PC-9 (cell line): ENCODE measurements around the gene CRB3. TPM values are rescaled to one million over a fixed set of nuclear protein-coding genes. Genes with fewer than 3 reads are reported as not detected.

Experiments
- BruUV-seq: library from RNA; stranded (reverse); fragments of 400-500 nt; replicated peaks from 2 replicates; lab custom pipeline; 2021; lab: Mats Ljungman, UMichigan
- CTCF ChIA-PET: fragments of 300-600 bp; sonication (Branson Sonifier 250); formaldehyde crosslinking; loops from one replicate; lab custom pipeline; 2022; ENCODE audit warnings: antibody characterized with exemption; lab: Charles Lee
- POLR2A ChIA-PET: fragments of 300-600 bp; sonication (Branson Sonifier 250); formaldehyde crosslinking; loops from one replicate; lab custom pipeline; 2022; ENCODE audit warnings: antibody characterized with exemption; ENCODE audit not compliant: unreplicated experiment; lab: Charles Lee
- DNase-seq, 2 experiments: peaks; one replicate each; pipeline versions ENCODE4 v3.0.0 to v3.0.0-alpha.2; 2015 to 2022; ENCODE audit warnings: mixed read lengths in 1 of 2
- H2AFZ ChIP-seq: fragments of 200-600 bp; sonication (generic); 2 replicates; pipeline ENCODE4 v1.8.1; 2017; ENCODE audit warnings: antibody characterized with exemption
- H3F3A ChIP-seq: fragments of 200-600 bp; sonication (generic); 2 replicates; pipeline ENCODE4 v1.8.1; 2017; ENCODE audit warnings: antibody characterized with exemption, mild to moderate bottlenecking, low read depth; ENCODE audit not compliant: insufficient read depth
- H3K27ac ChIP-seq: fragments of 200-600 bp; sonication (generic); 2 replicates; pipeline ENCODE4 v1.6.1; 2016; ENCODE audit warnings: mixed run types
- H3K27me3 ChIP-seq: fragments of 200-600 bp; sonication (generic); 2 replicates; pipeline ENCODE4 v1.6.1; 2016; ENCODE audit warnings: low read depth, mixed run types; ENCODE audit not compliant: insufficient read depth
- H3K36me3 ChIP-seq: fragments of 200-600 bp; sonication (generic); 2 replicates; pipeline ENCODE4 v1.6.1; 2016; ENCODE audit warnings: low read depth, mixed run types
- H3K4me1 ChIP-seq: fragments of 200-600 bp; sonication (generic); replicated peaks from 2 replicates; pipeline ENCODE4 v1.6.1; 2016; ENCODE audit warnings: mixed run types; ENCODE audit not compliant: insufficient read depth
- H3K4me2 ChIP-seq: fragments of 200-600 bp; sonication (generic); 2 replicates; pipeline ENCODE4 v1.6.1; 2017; ENCODE audit warnings: mixed run types
- H3K4me3 ChIP-seq: fragments of 200-600 bp; sonication (generic); 2 replicates; pipeline ENCODE4 v1.6.1; 2016; ENCODE audit warnings: mixed run types
- H3K79me2 ChIP-seq: fragments of 200-600 bp; sonication (generic); 2 replicates; pipeline ENCODE4 v1.6.1; 2017; ENCODE audit warnings: low read depth, mixed run types
- H3K9me2 ChIP-seq: fragments of 200-600 bp; sonication (generic); 2 replicates; pipeline ENCODE4 v1.8.1; 2017; ENCODE audit warnings: mild to moderate bottlenecking; ENCODE audit not compliant: insufficient read depth
- H3K9me3 ChIP-seq: fragments of 200-600 bp; sonication (generic); 2 replicates; pipeline ENCODE4 v1.8.1; 2016; ENCODE audit warnings: low read depth; ENCODE audit not compliant: insufficient read depth
- H4K20me1 ChIP-seq: fragments of 200-600 bp; sonication (generic); 2 replicates; pipeline ENCODE4 v1.8.1; 2017; ENCODE audit not compliant: insufficient read depth
- EZH2 ChIP-seq: fragments of 200-600 bp; sonication (generic); IDR thresholded peaks from 2 replicates; pipeline ENCODE4 v1.8.0; 2017; ENCODE audit warnings: antibody characterized with exemption, low read depth
- intact Hi-C: fragments of 100-400 bp; cut with micrococcal nuclease; formaldehyde crosslinking; loops from one replicate; pipeline ENCODE4 v1.10.0; 2022; ENCODE audit not compliant: unreplicated experiment
- total RNA-seq: library from RNA; stranded (reverse); gene quantifications from 2 replicates; pipeline ENCODE4 v1.2.3, GENCODE V29; 2021
- TF ChIP-seq, protein P1 (sequence below): fragments of 200-600 bp; sonication (generic); conservative IDR thresholded peaks from 2 replicates; pipeline ENCODE4 v1.6.1; 2017; ENCODE audit warnings: mixed run types, antibody characterized with exemption, mild to moderate bottlenecking, moderate library complexity

The CRB3 gene
- total RNA-seq, 1 experiment from 2014 or later, result 40.6 TPM

GRCh38 chr19:6478815-6479214, 14.7 kb downstream of the CRB3 start:
- H3K36me3 ChIP-seq, result no peaks in the 10 kb centered on the region
- ChIA-PET POLR2A (no interaction called here), CTCF (interaction anchor here (0.5 kb wide), 1 partner anchor 38 kb away, joined by 4 read pairs; no protein-coding TSS in a partner anchor)
- no peak overlapping the region for H3K4me3 ChIP-seq
- TF ChIP-seq EZH2, result no peak
- TF ChIP-seq, protein P1, sequence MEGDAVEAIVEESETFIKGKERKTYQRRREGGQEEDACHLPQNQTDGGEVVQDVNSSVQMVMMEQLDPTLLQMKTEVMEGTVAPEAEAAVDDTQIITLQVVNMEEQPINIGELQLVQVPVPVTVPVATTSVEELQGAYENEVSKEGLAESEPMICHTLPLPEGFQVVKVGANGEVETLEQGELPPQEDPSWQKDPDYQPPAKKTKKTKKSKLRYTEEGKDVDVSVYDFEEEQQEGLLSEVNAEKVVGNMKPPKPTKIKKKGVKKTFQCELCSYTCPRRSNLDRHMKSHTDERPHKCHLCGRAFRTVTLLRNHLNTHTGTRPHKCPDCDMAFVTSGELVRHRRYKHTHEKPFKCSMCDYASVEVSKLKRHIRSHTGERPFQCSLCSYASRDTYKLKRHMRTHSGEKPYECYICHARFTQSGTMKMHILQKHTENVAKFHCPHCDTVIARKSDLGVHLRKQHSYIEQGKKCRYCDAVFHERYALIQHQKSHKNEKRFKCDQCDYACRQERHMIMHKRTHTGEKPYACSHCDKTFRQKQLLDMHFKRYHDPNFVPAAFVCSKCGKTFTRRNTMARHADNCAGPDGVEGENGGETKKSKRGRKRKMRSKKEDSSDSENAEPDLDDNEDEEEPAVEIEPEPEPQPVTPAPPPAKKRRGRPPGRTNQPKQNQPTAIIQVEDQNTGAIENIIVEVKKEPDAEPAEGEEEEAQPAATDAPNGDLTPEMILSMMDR, result no peak
- H2AFZ ChIP-seq, result no peak overlapping the region
- H4K20me1 ChIP-seq, result no peaks in the 10 kb centered on the region
- H3K9me2 ChIP-seq, result no peaks in the 10 kb centered on the region
- peaks cover 2% of the 10 kb centered on the region; the same call in 1 of the 2 replicates for H3K4me1 ChIP-seq
- DNase-seq, result no peak
- H3K4me2 ChIP-seq, result no peak overlapping the region
- no TSS peak for BruUV-seq
- H3K79me2 ChIP-seq, result no peaks in the 10 kb centered on the region
- no peak overlapping the region for H3K27ac ChIP-seq
- peaks cover 1% of the 10 kb centered on the region; the same call in 1 of the 2 replicates for H3F3A ChIP-seq
- H3K9me3 ChIP-seq, result no peaks in the 10 kb centered on the region
- intact Hi-C loops, result no loop called here
- H3K27me3 ChIP-seq, result no peaks in the 10 kb centered on the region

- Histone ChIP-seq H3K9me2 (no peaks in the 10 kb centered on the region), H3K4me2 (no peak overlapping the region), H3K4me1 (peaks cover 11% of the 10 kb centered on the region; the same call in 1 of the 2 replicates), H3K4me3 (no peak overlapping the region), H3F3A (peaks cover 5% of the 10 kb centered on the region; the same call in 1 of the 2 replicates), H3K27me3 (no peaks in the 10 kb centered on the region), H4K20me1 (no peaks in the 10 kb centered on the region), H3K9me3 (no peaks in the 10 kb centered on the region), H3K36me3 (no peaks in the 10 kb centered on the region), H2AFZ (no peak overlapping the region), H3K79me2 (no peaks in the 10 kb centered on the region), H3K27ac (no peak overlapping the region)
- intact Hi-C loops, result no loop called here
- no TSS peak for BruUV-seq
- ChIA-PET CTCF (no interaction called here), POLR2A (no interaction called here)
- TF ChIP-seq, protein P1, result no peak
- TF ChIP-seq EZH2, result no peak
- no peak for DNase-seq
These were observed 15.8 kb downstream of the CRB3 start for GRCh38 chr19:6479836-6480398.

GRCh38 chr19:6480848-6481415, 16.9 kb downstream of the CRB3 start:
- Histone ChIP-seq H4K20me1 (no peaks in the 10 kb centered on the region), H3K36me3 (no peaks in the 10 kb centered on the region), H3K9me2 (no peaks in the 10 kb centered on the region), H3K4me3 (no peak overlapping the region), H3K27ac (no peak overlapping the region), H2AFZ (no peak overlapping the region), H3K4me2 (no peak overlapping the region), H3K9me3 (no peaks in the 10 kb centered on the region), H3K27me3 (no peaks in the 10 kb centered on the region), H3F3A (peaks cover 5% of the 10 kb centered on the region; the same call in 1 of the 2 replicates), H3K4me1 (peaks cover 11% of the 10 kb centered on the region; the same call in 1 of the 2 replicates), H3K79me2 (no peaks in the 10 kb centered on the region)
- CTCF ChIA-PET, result interaction anchor here (0.7 kb wide), 1 partner anchor 481 kb away, joined by 6 read pairs; no protein-coding TSS in a partner anchor
- POLR2A ChIA-PET, result interaction anchor here (0.6 kb wide), 1 partner anchor 133 kb away, joined by 19 read pairs; no protein-coding TSS in a partner anchor
- intact Hi-C loops, result no loop called here
- DNase-seq, result no peak
- no TSS peak for BruUV-seq
- TF ChIP-seq, protein P1, result no peak
- no peak for TF ChIP-seq EZH2
